Measurements from ENCODE around the gene KRTAP22-2. TPM values are rescaled to one million over a fixed set of nuclear protein-coding genes. Genes with fewer than 3 reads are reported as not detected.

The KRTAP22-2 gene
- polyA plus RNA-seq, 1 donor, result not detected

DNA sequence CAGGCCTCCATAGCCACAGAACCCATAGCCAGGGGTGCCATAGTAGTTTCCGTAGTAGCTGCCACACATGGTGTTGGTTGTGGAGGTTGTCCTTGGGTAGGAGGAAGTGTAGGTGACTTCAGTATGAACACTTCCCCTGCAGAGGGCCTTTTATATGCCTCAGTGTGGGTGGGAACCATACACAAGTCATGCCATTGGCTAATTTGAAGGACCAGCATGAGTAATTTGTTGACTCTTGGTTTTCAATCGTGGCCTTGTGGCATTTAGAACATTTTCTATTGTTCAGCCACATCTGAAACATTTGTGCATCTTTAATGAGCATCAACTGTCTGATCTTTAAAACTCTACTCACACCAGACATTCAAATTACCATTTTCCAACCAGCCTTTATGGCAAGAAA, 23.6 kb upstream of the KRTAP22-2 start, which contains the start of gene KRTAP6-1:
Gene KRTAP6-1 (minus strand): TSS at position 95 of the 400 bp plus-strand sequence. CDS start 26 bp downstream, at position 69.
- no CpG with 5 or more reads among the region's 2 CpGs for WGBS (ENCODE audit: insufficient coverage, low lambda C conversion rate)
- Histone ChIP-seq H3K36me3 (ENCODE audit: control insufficient read depth, insufficient read depth, low read length) (no peaks in the 10 kb centered on the region), H3K27me3 (ENCODE audit: control insufficient read depth, insufficient read depth, low read length) (no peaks in the 10 kb centered on the region), H3K4me1 (ENCODE audit: control insufficient read depth, insufficient read depth, low read length) (no peaks in the 10 kb centered on the region), H3K27ac (ENCODE audit: low read length) (no peak within 1 kb of the TSS), H3K4me3 (ENCODE audit: low read length) (no peak within 1 kb of the TSS), H3K9me3 (ENCODE audit: control insufficient read depth, low read depth, low read length) (peaks cover 3% of the 10 kb centered on the region)
- no peak for DNase-seq

DNA sequence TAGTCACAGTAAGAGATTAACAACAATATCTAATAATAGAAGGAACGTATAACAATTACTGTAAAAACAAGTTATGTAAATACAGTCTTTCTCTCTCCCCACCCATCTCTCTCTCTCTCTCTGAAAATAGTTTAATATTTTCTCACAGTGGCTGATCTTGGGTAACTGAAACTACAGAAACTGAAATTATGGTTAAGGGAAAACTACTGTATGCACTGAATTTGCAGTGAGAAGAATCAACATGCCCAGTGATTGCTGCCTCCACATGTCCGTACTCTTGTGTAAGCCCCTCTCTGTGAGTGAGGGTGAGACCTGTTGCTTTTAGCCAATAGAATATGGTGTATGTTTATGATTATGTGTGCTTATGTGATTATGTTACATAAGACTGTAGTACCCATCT, 21.9 kb upstream of the KRTAP22-2 start:
- no peak for DNase-seq
- peaks cover 3% of the 10 kb centered on the region for H3K9me3 ChIP-seq (ENCODE audit: control insufficient read depth, low read depth, low read length)
- H3K27me3 ChIP-seq (ENCODE audit: control insufficient read depth, insufficient read depth, low read length), result no peaks in the 10 kb centered on the region
- H3K4me3 ChIP-seq (ENCODE audit: low read length), result no peak overlapping the region
- no peaks in the 10 kb centered on the region for H3K4me1 ChIP-seq (ENCODE audit: control insufficient read depth, insufficient read depth, low read length)
- no peaks in the 10 kb centered on the region for H3K36me3 ChIP-seq (ENCODE audit: control insufficient read depth, insufficient read depth, low read length)
- 80% methylated on average over 1 of the region's 2 CpGs for WGBS (ENCODE audit: insufficient coverage, low lambda C conversion rate)
- H3K27ac ChIP-seq (ENCODE audit: low read length), result no peak overlapping the region

DNA sequence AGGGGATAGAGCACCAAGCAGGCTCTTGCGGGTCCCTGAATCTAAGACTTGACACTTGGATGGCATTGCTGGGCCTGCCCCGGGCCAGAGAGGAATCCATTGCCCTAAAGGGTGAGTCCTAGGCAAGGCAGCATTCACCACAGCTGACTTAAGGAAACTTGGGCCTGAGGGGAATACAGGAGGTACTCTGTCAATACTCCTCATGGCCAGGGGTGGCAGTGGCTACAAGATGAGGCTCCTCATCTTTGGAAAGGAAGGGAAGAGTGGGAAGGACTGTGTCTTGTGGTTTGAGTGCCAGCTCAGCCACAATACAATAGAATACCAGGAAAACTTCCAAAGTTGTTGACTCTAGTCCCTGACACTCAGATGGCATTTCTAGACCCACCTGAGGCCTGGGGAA, 15.8 kb upstream of the KRTAP22-2 start:
- Histone ChIP-seq H3K27me3 (ENCODE audit: control insufficient read depth, insufficient read depth, low read length) (no peaks in the 10 kb centered on the region), H3K4me1 (ENCODE audit: control insufficient read depth, insufficient read depth, low read length) (no peaks in the 10 kb centered on the region), H3K4me3 (ENCODE audit: low read length) (no peak overlapping the region), H3K27ac (ENCODE audit: low read length) (no peak overlapping the region), H3K36me3 (ENCODE audit: control insufficient read depth, insufficient read depth, low read length) (no peaks in the 10 kb centered on the region), H3K9me3 (ENCODE audit: control insufficient read depth, low read depth, low read length) (peaks cover 3% of the 10 kb centered on the region)
- WGBS (ENCODE audit: insufficient coverage, low lambda C conversion rate), result 100% methylated on average over 1 of the region's 2 CpGs
- no peak for DNase-seq

DNA sequence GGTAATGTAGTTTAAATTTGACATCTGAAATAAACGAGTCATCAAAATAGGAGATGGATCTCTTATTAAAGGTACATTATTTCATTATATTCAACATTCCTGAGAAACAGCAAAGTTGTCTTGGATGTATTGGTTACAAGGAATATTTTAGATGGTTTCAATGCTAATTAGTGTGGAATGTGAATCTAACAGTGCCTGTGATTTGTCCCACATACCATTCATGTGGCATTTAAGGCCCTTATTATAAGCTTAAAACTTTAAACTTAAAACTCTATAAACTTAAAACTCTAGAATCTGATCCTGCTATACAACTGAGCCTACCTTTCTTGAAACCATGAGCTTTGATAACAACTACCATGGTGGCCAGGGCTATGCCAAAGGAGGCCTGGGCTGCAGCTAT, 10.6 kb upstream of the KRTAP22-2 start, which contains the start of gene KRTAP22-1:
Gene KRTAP22-1 (plus strand): TSS at position 301 of the 400 bp plus-strand sequence.
- no peaks in the 10 kb centered on the region for H3K27me3 ChIP-seq (ENCODE audit: control insufficient read depth, insufficient read depth, low read length)
- H3K36me3 ChIP-seq (ENCODE audit: control insufficient read depth, insufficient read depth, low read length), result no peaks in the 10 kb centered on the region
- H3K27ac ChIP-seq (ENCODE audit: low read length), result no peak within 1 kb of the TSS
- no CpG with 5 or more reads among the region's 1 CpG for WGBS (ENCODE audit: insufficient coverage, low lambda C conversion rate)
- H3K4me3 ChIP-seq (ENCODE audit: low read length), result no peak within 1 kb of the TSS
- no peaks in the 10 kb centered on the region for H3K4me1 ChIP-seq (ENCODE audit: control insufficient read depth, insufficient read depth, low read length)
- no peak for DNase-seq
- H3K9me3 ChIP-seq (ENCODE audit: control insufficient read depth, low read depth, low read length), result peaks cover 3% of the 10 kb centered on the region

DNA sequence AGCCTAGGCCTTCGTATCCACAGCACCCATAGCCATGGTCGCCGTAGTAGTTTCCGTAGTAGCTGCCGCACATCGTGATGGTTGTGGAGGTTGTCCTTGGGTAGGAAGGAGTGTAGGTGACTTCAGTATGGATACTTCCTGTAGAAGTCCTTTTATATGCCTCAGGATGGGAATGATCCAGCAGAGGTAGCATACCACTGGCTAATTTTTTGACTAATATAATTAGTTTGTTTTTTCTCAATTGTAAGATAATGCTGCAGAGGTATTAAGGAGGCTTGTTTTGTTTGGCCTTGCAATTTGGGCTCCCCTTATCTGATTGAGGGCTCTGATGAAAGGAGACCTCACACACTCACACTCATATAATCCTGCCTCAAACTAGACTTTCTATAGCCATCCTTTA, 8.6 kb upstream of the KRTAP22-2 start, which contains the start of gene KRTAP6-2:
Gene KRTAP6-2 (minus strand): TSS at position 101 of the 400 bp plus-strand sequence. CDS start 28 bp downstream, at position 73.
- Histone ChIP-seq H3K27ac (ENCODE audit: low read length) (no peak within 1 kb of the TSS), H3K9me3 (ENCODE audit: control insufficient read depth, low read depth, low read length) (no peaks in the 10 kb centered on the region), H3K4me3 (ENCODE audit: low read length) (no peak within 1 kb of the TSS), H3K36me3 (ENCODE audit: control insufficient read depth, insufficient read depth, low read length) (no peaks in the 10 kb centered on the region), H3K4me1 (ENCODE audit: control insufficient read depth, insufficient read depth, low read length) (no peaks in the 10 kb centered on the region), H3K27me3 (ENCODE audit: control insufficient read depth, insufficient read depth, low read length) (no peaks in the 10 kb centered on the region)
- no CpG with 5 or more reads among the region's 6 CpGs for WGBS (ENCODE audit: insufficient coverage, low lambda C conversion rate)
- no peak for DNase-seq

DNA sequence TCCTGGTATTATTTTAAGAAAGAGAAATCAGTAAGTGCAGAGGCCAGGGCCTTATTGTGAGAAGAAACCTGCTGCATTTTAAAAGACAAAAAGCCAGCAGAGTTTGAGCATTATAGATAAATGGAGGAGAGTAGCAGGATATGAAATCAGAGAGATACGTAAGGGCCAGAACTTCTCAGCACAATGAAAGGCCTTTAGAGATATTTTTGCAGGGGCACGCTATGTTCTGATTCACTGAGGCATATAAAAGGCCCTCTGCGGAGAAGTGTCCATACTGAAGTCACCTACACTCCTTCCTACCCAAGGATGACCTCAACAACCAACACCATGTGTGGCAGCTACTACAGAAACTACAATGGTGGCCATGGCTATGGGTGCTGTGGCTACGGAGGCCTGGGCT, 1.9 kb upstream of the KRTAP22-2 start, which contains the start of gene KRTAP6-3:
Gene KRTAP6-3 (plus strand): TSS at position 301 of the 400 bp plus-strand sequence. CDS start 6 bp downstream, at position 307.
- no peak within 1 kb of the TSS for H3K4me3 ChIP-seq (ENCODE audit: low read length)
- whole genome bisulfite sequencing (ENCODE audit: insufficient coverage, low lambda C conversion rate), result no CpG with 5 or more reads among the region's 4 CpGs

DNA sequence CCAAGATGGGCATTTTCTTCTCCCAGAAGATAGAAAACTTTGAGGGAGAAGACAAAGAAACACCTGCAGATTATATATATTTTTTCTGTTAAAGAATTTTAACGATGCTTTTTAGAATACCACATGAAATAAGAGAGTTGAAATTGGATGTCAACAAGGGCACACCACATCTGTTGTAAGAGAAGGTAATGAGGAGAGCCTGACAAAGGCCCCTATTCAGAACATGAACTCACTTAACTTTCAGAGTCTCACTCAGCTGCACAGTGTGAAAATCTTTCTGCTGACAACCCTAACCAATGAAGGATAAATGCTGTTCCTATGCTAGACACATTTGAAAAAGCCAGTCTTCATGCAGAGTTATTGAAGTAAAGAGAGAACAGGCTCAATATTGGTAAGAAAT, 7.3 kb downstream of the KRTAP22-2 start:
- no peak for DNase-seq
- Histone ChIP-seq H3K9me3 (ENCODE audit: control insufficient read depth, low read depth, low read length) (no peaks in the 10 kb centered on the region), H3K27ac (ENCODE audit: low read length) (no peak overlapping the region), H3K36me3 (ENCODE audit: control insufficient read depth, insufficient read depth, low read length) (no peaks in the 10 kb centered on the region), H3K4me1 (ENCODE audit: control insufficient read depth, insufficient read depth, low read length) (no peaks in the 10 kb centered on the region), H3K4me3 (ENCODE audit: low read length) (no peak overlapping the region), H3K27me3 (ENCODE audit: control insufficient read depth, insufficient read depth, low read length) (no peaks in the 10 kb centered on the region)
- WGBS (ENCODE audit: insufficient coverage, low lambda C conversion rate), result 100% methylated on average over 1 of the region's 1 CpG

More for the DNA sequence above, 1.9 kb upstream of the KRTAP22-2 start, which contains the start of gene KRTAP6-3:
- Histone ChIP-seq H3K27me3 (ENCODE audit: control insufficient read depth, insufficient read depth, low read length) (no peaks in the 10 kb centered on the region), H3K27ac (ENCODE audit: low read length) (no peak within 1 kb of the TSS), H3K36me3 (ENCODE audit: control insufficient read depth, insufficient read depth, low read length) (no peaks in the 10 kb centered on the region), H3K4me1 (ENCODE audit: control insufficient read depth, insufficient read depth, low read length) (no peaks in the 10 kb centered on the region), H3K9me3 (ENCODE audit: control insufficient read depth, low read depth, low read length) (peaks cover 2% of the 10 kb centered on the region)
- DNase-seq, result no peak

DNA sequence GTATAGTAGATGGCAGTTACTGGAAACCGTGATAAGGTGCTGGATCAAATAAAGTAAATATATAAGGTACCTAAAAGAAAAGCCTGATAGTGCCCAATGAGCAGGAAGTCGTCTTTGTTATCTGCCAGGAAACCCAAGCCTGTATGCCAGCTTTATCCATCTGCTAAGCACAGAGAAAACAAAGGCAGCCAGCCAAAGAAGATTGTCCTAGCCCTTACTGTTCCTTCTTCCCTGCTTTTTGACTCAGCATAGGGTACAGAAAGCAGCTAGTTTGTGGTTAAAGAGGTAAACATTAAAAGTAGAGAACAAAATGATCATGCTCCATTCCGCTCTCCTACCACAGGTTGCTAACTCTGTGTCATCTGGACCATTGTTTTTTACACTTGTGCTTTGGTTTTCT, 10.1 kb downstream of the KRTAP22-2 start:
- WGBS (ENCODE audit: insufficient coverage, low lambda C conversion rate), result no CpG with 5 or more reads among the region's 3 CpGs
- no peaks in the 10 kb centered on the region for H3K27me3 ChIP-seq (ENCODE audit: control insufficient read depth, insufficient read depth, low read length)
- no peak overlapping the region for H3K27ac ChIP-seq (ENCODE audit: low read length)
- no peaks in the 10 kb centered on the region for H3K9me3 ChIP-seq (ENCODE audit: control insufficient read depth, low read depth, low read length)
- H3K36me3 ChIP-seq (ENCODE audit: control insufficient read depth, insufficient read depth, low read length), result no peaks in the 10 kb centered on the region
- DNase-seq, result no peak
- no peaks in the 10 kb centered on the region for H3K4me1 ChIP-seq (ENCODE audit: control insufficient read depth, insufficient read depth, low read length)
- no peak overlapping the region for H3K4me3 ChIP-seq (ENCODE audit: low read length)

DNA sequence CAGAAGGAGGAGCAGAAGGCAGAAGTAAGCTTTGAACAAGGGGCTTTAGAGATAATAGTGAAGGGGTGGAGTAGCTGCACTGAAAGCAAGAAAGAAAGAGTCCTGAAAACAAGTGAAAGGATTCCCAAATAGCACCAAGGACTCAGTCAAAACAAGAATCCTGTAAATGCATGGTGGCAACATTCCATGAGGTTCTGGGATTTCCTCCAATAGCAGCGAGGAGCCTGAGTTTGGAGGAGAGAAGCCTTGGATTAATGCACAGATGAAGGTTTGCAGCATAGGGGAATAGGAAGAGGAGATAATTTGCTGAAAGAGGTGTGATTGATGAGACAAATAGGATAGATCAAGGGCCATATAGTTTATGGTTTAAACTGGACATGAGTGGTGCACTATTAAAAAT, 10.9 kb downstream of the KRTAP22-2 start:
- H3K4me1 ChIP-seq (ENCODE audit: control insufficient read depth, insufficient read depth, low read length), result no peaks in the 10 kb centered on the region
- no peak for DNase-seq
- no peak overlapping the region for H3K4me3 ChIP-seq (ENCODE audit: low read length)
- H3K27ac ChIP-seq (ENCODE audit: low read length), result no peak overlapping the region
- no peaks in the 10 kb centered on the region for H3K9me3 ChIP-seq (ENCODE audit: control insufficient read depth, low read depth, low read length)
- no peaks in the 10 kb centered on the region for H3K27me3 ChIP-seq (ENCODE audit: control insufficient read depth, insufficient read depth, low read length)
- no CpG with 5 or more reads among the region's 1 CpG for WGBS (ENCODE audit: insufficient coverage, low lambda C conversion rate)
- no peaks in the 10 kb centered on the region for H3K36me3 ChIP-seq (ENCODE audit: control insufficient read depth, insufficient read depth, low read length)

DNA sequence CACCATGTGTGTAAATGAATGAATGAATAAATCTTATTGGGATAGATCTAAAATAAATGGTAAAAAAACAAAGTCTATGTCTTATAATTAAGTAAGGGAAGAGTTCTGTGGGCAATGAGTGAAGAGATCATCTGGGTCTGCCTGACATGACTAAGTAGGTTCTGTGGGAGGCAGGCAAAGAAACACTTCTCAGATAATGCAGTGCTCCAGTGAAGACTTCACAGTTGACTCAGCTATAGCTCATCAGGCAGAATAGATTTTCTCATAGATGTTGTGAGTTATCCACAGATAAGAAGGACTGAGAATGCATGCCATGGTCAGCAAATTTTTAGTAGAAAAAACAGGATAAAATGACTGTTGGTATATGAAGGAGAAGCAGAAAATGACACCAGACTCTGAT, 12.4 kb downstream of the KRTAP22-2 start:
- no peak for DNase-seq
- Histone ChIP-seq H3K9me3 (ENCODE audit: control insufficient read depth, low read depth, low read length) (no peaks in the 10 kb centered on the region), H3K27ac (ENCODE audit: low read length) (no peak overlapping the region), H3K36me3 (ENCODE audit: control insufficient read depth, insufficient read depth, low read length) (no peaks in the 10 kb centered on the region), H3K4me3 (ENCODE audit: low read length) (no peak overlapping the region), H3K4me1 (ENCODE audit: control insufficient read depth, insufficient read depth, low read length) (no peaks in the 10 kb centered on the region), H3K27me3 (ENCODE audit: control insufficient read depth, insufficient read depth, low read length) (no peaks in the 10 kb centered on the region)

DNA sequence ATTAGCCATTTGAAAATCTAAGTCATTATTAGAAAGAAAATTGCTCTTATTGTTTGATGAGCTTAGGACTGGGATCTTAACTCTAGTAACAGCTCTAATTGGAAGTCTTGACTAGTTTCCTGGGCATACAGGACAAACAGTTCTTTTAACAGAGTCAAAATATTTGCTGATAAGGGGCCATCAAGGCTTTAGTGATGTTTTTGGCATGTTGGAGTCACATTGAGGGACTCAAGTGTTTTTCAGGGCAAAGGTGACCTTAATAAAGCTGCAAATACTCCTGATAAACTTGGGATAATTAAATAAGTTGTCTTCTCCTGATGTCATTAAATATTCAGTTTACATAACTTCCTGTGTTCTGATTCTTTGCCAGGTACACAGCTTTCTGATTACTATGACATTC, 22.6 kb downstream of the KRTAP22-2 start:
- H3K27me3 ChIP-seq (ENCODE audit: control insufficient read depth, insufficient read depth, low read length), result no peaks in the 10 kb centered on the region
- no peak overlapping the region for H3K4me3 ChIP-seq (ENCODE audit: low read length)
- no peak overlapping the region for H3K27ac ChIP-seq (ENCODE audit: low read length)
- H3K4me1 ChIP-seq (ENCODE audit: control insufficient read depth, insufficient read depth, low read length), result no peaks in the 10 kb centered on the region
- H3K9me3 ChIP-seq (ENCODE audit: control insufficient read depth, low read depth, low read length), result no peaks in the 10 kb centered on the region
- DNase-seq, result no peak
- no peaks in the 10 kb centered on the region for H3K36me3 ChIP-seq (ENCODE audit: control insufficient read depth, insufficient read depth, low read length)
